ENCODE measurements around the gene TSPYL4. TPM values are rescaled to one million over a fixed set of nuclear protein-coding genes. Genes with fewer than 3 reads are reported as not detected.

TSPYL4 gene
- total and polyA plus RNA-seq, 2 donors (not counting 3 experiments of a cell fraction or from before 2014, with no cell fraction given) = 24.5 to 43.1 TPM

GRCh38 chr6:116268589-116269293 is 14.9 kb upstream of the TSPYL4 start:
- FAIRE-seq = peak; percentile 83
- no peak overlapping the region for H3K9ac ChIP-seq (replicated peaks; ENCODE audit: extremely low read depth, insufficient read depth, low read length)
- no TSS peak for BruUV-seq (replicated peaks)

More at GRCh38 chr6:116268589-116269293, 14.9 kb upstream of the TSPYL4 start:
- intact Hi-C loops (cut with micrococcal nuclease) = loop anchor here (1.0 to 5.0 kb wide), 5 partner anchors 50 to 699 kb away; no protein-coding TSS in a partner anchor
- dilution Hi-C loops (cut with MboI; ENCODE audit: extremely low pct_ligation_motif_present, low sequenced_read_pairs) = no loop called here
- Histone ChIP-seq H3K79me2 (ENCODE audit: control insufficient read depth, insufficient read depth, low read length) (no peaks in the 10 kb centered on the region), H4K20me1 (replicated peaks; ENCODE audit: control insufficient read depth, extremely low read depth, insufficient read depth, low read length) (no peaks in the 10 kb centered on the region), H3K4me1 (ENCODE audit: control insufficient read depth, extremely low read depth, insufficient read depth, low read length) (no peaks in the 10 kb centered on the region), H2AFZ (ENCODE audit: low read depth, low read length) (no peak overlapping the region), H3K36me3 (ENCODE audit: control insufficient read depth in 2 of 2, extremely low read depth in 1 of 2, insufficient read depth in 2 of 2, low read length in 2 of 2) (no peaks in the 10 kb centered on the region), H3K9me1 (replicated peaks; ENCODE audit: control insufficient read depth, extremely low read depth, insufficient read depth, low read length) (no peaks in the 10 kb centered on the region), H3K9me3 (replicated peaks; ENCODE audit: control insufficient read depth, insufficient read depth, low read length) (no peaks in the 10 kb centered on the region), H3K27ac (ENCODE audit: insufficient read depth, low read depth, low read length) (no peak overlapping the region), H3K4me2 (ENCODE audit: insufficient read depth, low read length) (no peak overlapping the region), H3K4me3 (replicated peaks in 1 of 3; ENCODE audit: insufficient read depth in 1 of 3, low read depth in 1 of 3, low read length in 3 of 3) (no peak overlapping the region), H3K27me3 (ENCODE audit: control insufficient read depth in 2 of 2, insufficient read depth in 2 of 2, low read length in 2 of 2) (no peaks in the 10 kb centered on the region)
- ChIA-PET CTCF (interaction anchor here (0.7 to 7.7 kb wide), 62 partner anchors 8 to 700 kb away, joined by 3 to 170 read pairs (median 5); partner anchors contain the start of genes CALHM4, CALHM5, DSE and FAM162B), POLR2A (interaction anchor here (0.6 to 1.1 kb wide), 4 partner anchors 10 to 15 kb away, joined by 3 to 8 read pairs (median 4); partner anchors contain the start of genes TSPYL1 and TSPYL4)
- peak; percentile 82 for DNase-seq (ENCODE audit: low read depth, low spot score)
- no peak for TF ChIP-seq FOS (IDR thresholded peaks at IDR 0.05; ENCODE audit: borderline replicate concordance, insufficient read depth, low read length)
- TF ChIP-seq EZH2 (IDR thresholded peaks at IDR 0.05; ENCODE audit: borderline replicate concordance, low read depth, low read length, severe bottlenecking) = no peak
- peak; percentile 66 for TF ChIP-seq GATA2 (IDR thresholded peaks at IDR 0.05; ENCODE audit: insufficient read depth, insufficient read length, low read depth, low read length)
- no peak for TF ChIP-seq POLR2A (IDR thresholded peaks at IDR 0.05; ENCODE audit: low read depth, low read length)
- TF ChIP-seq, protein P1, sequence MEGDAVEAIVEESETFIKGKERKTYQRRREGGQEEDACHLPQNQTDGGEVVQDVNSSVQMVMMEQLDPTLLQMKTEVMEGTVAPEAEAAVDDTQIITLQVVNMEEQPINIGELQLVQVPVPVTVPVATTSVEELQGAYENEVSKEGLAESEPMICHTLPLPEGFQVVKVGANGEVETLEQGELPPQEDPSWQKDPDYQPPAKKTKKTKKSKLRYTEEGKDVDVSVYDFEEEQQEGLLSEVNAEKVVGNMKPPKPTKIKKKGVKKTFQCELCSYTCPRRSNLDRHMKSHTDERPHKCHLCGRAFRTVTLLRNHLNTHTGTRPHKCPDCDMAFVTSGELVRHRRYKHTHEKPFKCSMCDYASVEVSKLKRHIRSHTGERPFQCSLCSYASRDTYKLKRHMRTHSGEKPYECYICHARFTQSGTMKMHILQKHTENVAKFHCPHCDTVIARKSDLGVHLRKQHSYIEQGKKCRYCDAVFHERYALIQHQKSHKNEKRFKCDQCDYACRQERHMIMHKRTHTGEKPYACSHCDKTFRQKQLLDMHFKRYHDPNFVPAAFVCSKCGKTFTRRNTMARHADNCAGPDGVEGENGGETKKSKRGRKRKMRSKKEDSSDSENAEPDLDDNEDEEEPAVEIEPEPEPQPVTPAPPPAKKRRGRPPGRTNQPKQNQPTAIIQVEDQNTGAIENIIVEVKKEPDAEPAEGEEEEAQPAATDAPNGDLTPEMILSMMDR (IDR thresholded peaks at IDR 0.05; ENCODE audit: extremely low read depth in 1 of 2, insufficient read depth in 1 of 2, low read depth in 1 of 2, low read length in 2 of 2) = peak; percentile 63 to 68

All from endothelial cell of umbilical vein (primary cell).